ENCODE results near the gene HSFY2. TPM values are rescaled to one million over a fixed set of nuclear protein-coding genes. Genes with fewer than 3 reads are reported as not detected.
"Not testable (repeated sequence)": the region's sequence is repeated elsewhere in the genome, so short reads cannot be mapped to it uniquely, and the experiment has no call there.

Gene HSFY2
- total RNA-seq = not detected
- not detected for polyA plus RNA-seq

GRCh38 chrY:18773635-18774034, at the start of gene HSFY2:
Gene HSFY2, minus strand, starts transcription at chrY:18773735. Its CDS starts 117 bp downstream, at chrY:18773618.
- not testable (repeated sequence) for H3K27ac ChIP-seq (ENCODE audit: insufficient read depth, low read length, poor library complexity, severe bottlenecking); H3K9me3 ChIP-seq (ENCODE audit: control insufficient read depth in 2 of 2, low read length in 2 of 2); ATAC-seq (ENCODE audit: low read depth in 2 of 2); H3K27me3 Mint-ChIP-seq; H3K4me1 Mint-ChIP-seq; H3K27ac Mint-ChIP-seq; H3K9me3 Mint-ChIP-seq; H3K4me3 Mint-ChIP-seq; H3K36me3 Mint-ChIP-seq; DNase-seq; H3K36me3 ChIP-seq (ENCODE audit: control insufficient read depth, insufficient read depth, low read length); H3K4me3 ChIP-seq (ENCODE audit: low read depth, low read length); H3K4me1 ChIP-seq (ENCODE audit: control insufficient read depth, insufficient read depth, low read length, poor library complexity, severe bottlenecking); H3K27me3 ChIP-seq (ENCODE audit: control insufficient read depth, insufficient read depth, low read length)

GRCh38 chrY:18815751-18816150, 42.2 kb upstream of the HSFY2 start:
- not testable (repeated sequence) for ATAC-seq (ENCODE audit: low read depth in 2 of 2); H3K36me3 ChIP-seq (ENCODE audit: control insufficient read depth, insufficient read depth, low read length); H3K9me3 Mint-ChIP-seq; H3K36me3 Mint-ChIP-seq; H3K27ac ChIP-seq (ENCODE audit: insufficient read depth, low read length, poor library complexity, severe bottlenecking); H3K4me3 Mint-ChIP-seq; H3K27ac Mint-ChIP-seq; H3K4me1 Mint-ChIP-seq; H3K9me3 ChIP-seq (ENCODE audit: control insufficient read depth in 2 of 2, low read length in 2 of 2); H3K27me3 Mint-ChIP-seq; H3K4me1 ChIP-seq (ENCODE audit: control insufficient read depth, insufficient read depth, low read length, poor library complexity, severe bottlenecking); H3K27me3 ChIP-seq (ENCODE audit: control insufficient read depth, insufficient read depth, low read length); H3K4me3 ChIP-seq (ENCODE audit: low read depth, low read length); DNase-seq

- H3K36me3 Mint-ChIP-seq; DNase-seq; H3K9me3 ChIP-seq (ENCODE audit: control insufficient read depth in 2 of 2, low read length in 2 of 2); H3K9me3 Mint-ChIP-seq; H3K27ac ChIP-seq (ENCODE audit: insufficient read depth, low read length, poor library complexity, severe bottlenecking); H3K27me3 ChIP-seq (ENCODE audit: control insufficient read depth, insufficient read depth, low read length); ATAC-seq (ENCODE audit: low read depth in 2 of 2); H3K4me1 Mint-ChIP-seq; H3K27me3 Mint-ChIP-seq; H3K27ac Mint-ChIP-seq; H3K4me1 ChIP-seq (ENCODE audit: control insufficient read depth, insufficient read depth, low read length, poor library complexity, severe bottlenecking); H3K4me3 ChIP-seq (ENCODE audit: low read depth, low read length); H3K4me3 Mint-ChIP-seq; H3K36me3 ChIP-seq (ENCODE audit: control insufficient read depth, insufficient read depth, low read length): not testable (repeated sequence)
These were observed 15.3 kb upstream of the HSFY2 start for GRCh38 chrY:18788757-18789406.

- not testable (repeated sequence) for H3K27me3 Mint-ChIP-seq; H3K36me3 Mint-ChIP-seq; H3K4me3 Mint-ChIP-seq; H3K27me3 ChIP-seq (ENCODE audit: control insufficient read depth, insufficient read depth, low read length); DNase-seq; H3K27ac ChIP-seq (ENCODE audit: insufficient read depth, low read length, poor library complexity, severe bottlenecking); H3K4me1 ChIP-seq (ENCODE audit: control insufficient read depth, insufficient read depth, low read length, poor library complexity, severe bottlenecking); H3K4me3 ChIP-seq (ENCODE audit: low read depth, low read length); H3K36me3 ChIP-seq (ENCODE audit: control insufficient read depth, insufficient read depth, low read length); H3K9me3 Mint-ChIP-seq; H3K27ac Mint-ChIP-seq; H3K4me1 Mint-ChIP-seq; ATAC-seq (ENCODE audit: low read depth in 2 of 2); H3K9me3 ChIP-seq (ENCODE audit: control insufficient read depth in 2 of 2, low read length in 2 of 2)
These were observed 19.5 kb downstream of the HSFY2 start for GRCh38 chrY:18754077-18754476.

- H3K4me3 Mint-ChIP-seq; H3K36me3 Mint-ChIP-seq; H3K27ac Mint-ChIP-seq; H3K36me3 ChIP-seq (ENCODE audit: control insufficient read depth, insufficient read depth, low read length); H3K4me1 Mint-ChIP-seq; H3K4me3 ChIP-seq (ENCODE audit: low read depth, low read length); H3K27me3 Mint-ChIP-seq; H3K27ac ChIP-seq (ENCODE audit: insufficient read depth, low read length, poor library complexity, severe bottlenecking); H3K27me3 ChIP-seq (ENCODE audit: control insufficient read depth, insufficient read depth, low read length); ATAC-seq (ENCODE audit: low read depth in 2 of 2); DNase-seq; H3K4me1 ChIP-seq (ENCODE audit: control insufficient read depth, insufficient read depth, low read length, poor library complexity, severe bottlenecking); H3K9me3 Mint-ChIP-seq; H3K9me3 ChIP-seq (ENCODE audit: control insufficient read depth in 2 of 2, low read length in 2 of 2): not testable (repeated sequence)
These were observed 20.3 kb downstream of the HSFY2 start for GRCh38 chrY:18753133-18753815.

- H3K4me3 ChIP-seq (ENCODE audit: low read depth, low read length); H3K9me3 Mint-ChIP-seq; H3K4me1 ChIP-seq (ENCODE audit: control insufficient read depth, insufficient read depth, low read length, poor library complexity, severe bottlenecking); H3K27ac Mint-ChIP-seq; H3K36me3 ChIP-seq (ENCODE audit: control insufficient read depth, insufficient read depth, low read length); H3K27ac ChIP-seq (ENCODE audit: insufficient read depth, low read length, poor library complexity, severe bottlenecking); H3K36me3 Mint-ChIP-seq; DNase-seq; H3K4me1 Mint-ChIP-seq; H3K27me3 ChIP-seq (ENCODE audit: control insufficient read depth, insufficient read depth, low read length); H3K4me3 Mint-ChIP-seq; H3K9me3 ChIP-seq (ENCODE audit: control insufficient read depth in 2 of 2, low read length in 2 of 2); H3K27me3 Mint-ChIP-seq; ATAC-seq (ENCODE audit: low read depth in 2 of 2): not testable (repeated sequence)
These were observed 49.8 kb downstream of the HSFY2 start for GRCh38 chrY:18723714-18724113.

Other genes with a start within 250 kb of the HSFY2 start
- gene HSFY1, start 227.0 kb downstream of the HSFY2 start, total RNA-seq = not detected
- gene HSFY1, start 227.0 kb downstream of the HSFY2 start, polyA plus RNA-seq = not detected

Data from CD4-positive, CD25-positive, alpha-beta regulatory T cell (primary cell).